GM18508 (cell line): ENCODE measurements around the gene PDE5A.
"Not testable (repeated sequence)": the region's sequence is repeated elsewhere in the genome, so short reads cannot be mapped to it uniquely, and the experiment has no call there.

Source experiments
- ATAC-seq: cut with Tn5 transposase; IDR thresholded peaks from one replicate; pipeline ENCODE4 v1.9.1; 2021; ENCODE audit warnings: moderate number of reproducible peaks; ENCODE audit not compliant: insufficient read depth, unreplicated experiment

The PDE5A gene

DNA sequence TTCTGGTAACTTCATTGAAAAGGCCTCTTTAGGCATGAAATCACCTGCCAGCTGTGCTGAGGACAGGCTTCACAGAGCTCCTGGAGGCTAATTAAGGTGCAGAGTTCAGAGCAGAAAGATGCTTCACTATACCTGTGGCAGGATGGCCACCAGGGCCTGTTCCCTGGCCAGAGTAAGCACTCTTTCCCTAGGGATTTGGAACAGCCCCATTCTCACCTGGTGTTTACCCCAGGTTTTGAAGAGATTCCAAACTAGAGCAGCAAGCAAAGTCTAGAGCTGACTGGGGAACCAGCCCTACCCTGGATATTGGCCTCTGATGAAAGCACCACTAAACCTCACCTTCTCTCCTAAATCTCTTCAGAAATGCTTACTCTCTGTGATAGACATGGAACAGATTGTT, 148.8 kb downstream of the PDE5A start:
- ATAC-seq, result no peak

DNA sequence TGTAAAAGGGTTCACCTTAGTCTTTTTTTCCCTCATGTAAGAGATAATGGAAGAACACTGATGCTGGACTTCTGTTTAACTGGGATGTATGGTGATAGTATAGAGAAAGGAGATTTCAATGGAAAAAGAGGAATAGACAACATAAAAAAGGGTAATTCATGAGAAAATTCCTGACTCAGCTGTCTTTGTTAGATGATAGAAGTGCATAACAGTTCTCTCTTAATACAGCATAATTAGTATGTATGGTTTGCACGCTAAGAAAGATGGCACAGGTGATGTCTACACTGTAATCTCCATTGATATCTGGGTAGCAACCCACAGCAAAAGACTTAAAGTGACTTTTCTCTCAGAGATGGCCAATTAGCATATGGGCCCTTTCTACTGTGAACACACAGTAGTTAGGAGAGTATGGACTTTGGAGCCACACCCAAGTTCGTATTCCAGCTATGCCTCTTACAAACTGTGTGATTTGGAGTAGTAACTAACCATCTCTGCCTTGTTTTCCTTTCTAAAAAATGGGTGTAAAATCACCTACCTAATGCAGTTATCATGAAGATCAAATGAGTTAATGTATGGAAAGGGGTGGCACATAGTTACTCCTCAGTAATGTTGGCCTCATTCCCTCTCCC, 149.3 kb downstream of the PDE5A start:
- ATAC-seq, result no peak

DNA sequence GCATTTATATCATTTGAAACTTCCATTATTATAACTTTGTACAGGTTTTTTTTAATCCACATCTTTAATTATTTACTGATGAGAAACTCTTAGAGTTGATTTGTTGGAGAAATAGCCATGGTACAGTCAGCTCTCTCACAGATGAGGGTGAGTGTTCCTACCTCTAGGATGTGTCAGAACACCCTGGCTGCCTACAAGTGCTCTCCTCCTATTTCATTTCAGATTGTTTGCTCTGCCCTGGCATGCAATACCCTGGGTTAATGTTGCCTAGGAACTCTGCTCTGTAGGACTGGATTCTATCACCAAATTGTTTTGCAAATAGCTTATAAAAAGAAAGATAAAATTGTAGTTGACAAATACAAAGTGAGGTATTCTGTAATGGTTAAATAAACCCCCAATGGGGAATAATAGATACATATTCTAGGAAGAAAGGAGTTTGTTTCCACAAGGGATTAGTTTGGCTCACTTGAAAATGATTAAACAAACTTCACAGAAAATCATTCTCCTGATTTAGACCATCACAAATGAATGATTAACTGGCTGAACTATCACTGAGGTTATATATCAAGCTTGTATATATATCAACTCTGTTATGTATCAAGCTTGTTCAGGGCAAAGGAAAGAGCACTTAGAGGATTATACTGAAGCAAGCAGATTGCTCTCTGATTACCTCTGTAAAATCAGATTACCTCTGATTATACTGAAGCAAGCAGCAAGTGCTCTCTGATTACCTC, 150.0 kb downstream of the PDE5A start:
- ATAC-seq, result no peak

DNA sequence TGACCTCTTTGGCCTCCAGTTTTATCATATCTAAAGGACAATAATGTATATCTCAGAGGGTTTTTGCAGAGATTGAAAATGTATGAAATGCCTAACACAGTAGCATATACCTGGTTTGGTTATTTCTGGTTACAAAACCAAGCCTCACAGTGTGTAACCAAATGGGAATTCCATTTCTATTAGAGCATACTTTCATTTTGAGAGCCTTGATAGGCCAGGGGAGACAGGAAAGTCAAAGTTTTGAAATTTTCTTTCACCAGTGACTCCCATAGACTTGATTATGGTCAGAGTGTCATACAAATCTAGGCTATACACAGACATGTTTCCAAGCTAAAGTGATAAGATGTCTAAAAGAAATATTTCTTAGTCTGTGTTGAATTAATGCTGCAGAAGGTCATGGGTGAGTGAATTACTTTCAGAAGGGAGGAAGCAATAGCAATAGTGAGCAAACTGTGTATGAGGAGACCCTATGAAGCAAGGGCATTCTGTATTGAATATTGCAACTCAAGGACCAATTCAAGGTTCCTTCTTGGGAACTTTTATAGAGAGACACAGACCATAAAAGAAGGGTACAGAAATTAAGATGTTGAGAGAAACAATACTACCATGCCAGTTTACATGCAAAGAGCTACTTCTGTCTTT, 151.1 kb downstream of the PDE5A start:
- ATAC-seq, result no peak

DNA sequence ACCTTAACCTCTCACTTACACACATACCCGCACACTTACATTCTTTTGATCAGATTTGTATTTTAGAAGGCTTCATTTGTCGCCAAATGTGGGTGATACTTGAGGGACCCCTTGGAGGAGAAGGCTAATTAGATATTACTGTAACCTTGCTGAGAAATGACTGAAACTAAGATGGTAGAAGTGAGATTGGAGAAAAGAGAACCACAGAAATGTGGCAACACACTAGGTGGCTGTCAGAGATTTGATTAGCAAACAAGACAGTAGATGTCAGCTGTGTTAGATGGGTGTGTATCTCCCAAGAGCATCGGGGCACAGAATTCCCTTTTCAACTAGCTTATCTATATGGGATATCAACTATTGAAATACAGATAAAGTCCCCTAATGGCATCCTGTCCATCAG, 157.3 kb downstream of the PDE5A start:
- ATAC-seq, result no peak

DNA sequence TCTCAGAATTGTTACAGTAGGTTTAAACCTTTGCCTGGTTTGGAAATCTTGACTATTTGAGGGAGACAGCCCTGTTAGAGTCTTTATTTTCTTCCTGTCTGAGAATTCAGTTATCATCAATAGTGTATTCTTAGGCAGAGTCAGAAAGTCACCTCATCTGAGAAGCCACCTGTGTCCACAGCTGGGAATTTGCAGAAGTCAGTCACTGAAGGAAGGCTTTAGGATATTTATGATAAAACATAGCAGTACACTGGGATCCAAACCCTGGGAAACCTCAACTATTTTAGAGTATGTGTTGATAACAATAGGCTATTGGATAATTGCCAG, 157.9 kb downstream of the PDE5A start:
- ATAC-seq, result not testable (repeated sequence)

DNA sequence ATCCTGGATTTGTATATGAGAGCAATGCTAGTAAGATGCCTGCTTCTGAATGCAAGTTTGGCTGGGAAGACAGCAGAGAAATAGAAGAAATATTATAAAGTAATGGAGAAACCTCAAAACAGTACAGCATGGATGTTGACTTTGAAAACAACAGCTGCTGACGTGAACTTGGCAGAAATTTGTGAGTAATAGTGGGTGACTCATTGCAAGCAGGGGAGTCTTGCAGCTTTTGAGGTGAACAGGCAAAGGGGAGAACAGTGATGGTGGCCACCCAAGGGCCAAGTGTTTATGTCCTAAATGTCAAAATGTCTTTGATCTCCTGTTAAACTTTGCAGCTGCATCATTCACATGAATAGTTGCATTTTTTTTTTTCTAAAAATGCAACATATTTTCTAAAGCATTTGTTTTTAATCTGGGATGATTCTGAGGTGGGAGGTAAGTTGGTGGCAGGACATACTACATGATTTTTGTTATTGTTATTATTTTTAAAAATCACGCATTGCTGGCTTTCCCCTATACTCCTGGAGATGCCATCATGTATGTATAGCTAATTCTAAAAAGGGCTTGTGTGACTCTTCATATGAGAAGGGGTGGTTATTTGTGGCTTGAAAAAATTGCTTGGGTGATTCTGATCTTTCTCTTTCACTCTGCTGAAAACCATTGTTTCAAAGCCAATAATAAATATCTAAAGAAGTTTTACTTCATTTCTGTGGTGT, 158.4 kb downstream of the PDE5A start:
- ATAC-seq, result not testable (repeated sequence)

DNA sequence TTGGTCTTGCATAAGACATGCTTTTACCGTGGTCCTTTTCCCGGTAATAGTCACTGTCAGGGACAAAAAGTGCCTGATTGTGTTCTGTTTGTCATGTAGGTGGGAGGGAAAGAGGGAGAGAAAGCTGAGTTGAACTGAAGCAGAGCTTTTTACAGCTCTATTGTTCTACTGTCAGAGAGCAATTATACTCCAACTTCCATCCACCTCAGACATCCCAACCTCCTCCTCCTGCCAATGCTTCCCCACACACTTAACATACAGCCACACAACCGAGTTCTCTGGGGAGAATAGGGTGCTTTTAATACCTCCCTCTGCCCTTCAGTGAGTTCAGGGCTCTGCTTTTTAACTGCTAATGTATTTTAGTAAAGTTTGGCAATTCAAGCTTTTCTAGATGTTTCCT, 159.6 kb downstream of the PDE5A start:
- ATAC-seq, result not testable (repeated sequence)

DNA sequence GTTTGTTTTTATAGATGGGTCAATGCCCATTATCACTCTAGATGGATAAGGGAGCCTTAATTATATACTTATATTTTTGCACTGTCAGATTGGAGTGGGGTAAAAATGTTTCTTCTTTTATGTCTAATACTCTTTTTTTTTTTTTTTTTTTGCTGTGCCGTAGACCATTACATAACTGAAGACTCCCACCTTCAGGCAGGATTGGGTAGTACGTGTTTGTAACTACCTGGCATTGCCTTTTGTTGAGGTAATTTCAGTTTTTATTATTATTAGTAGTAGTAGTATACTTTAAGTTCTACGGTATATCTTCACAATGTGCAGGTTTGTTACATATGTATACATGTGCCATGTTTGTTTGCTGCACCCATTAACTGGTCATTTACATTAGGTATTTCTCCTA, 165.9 kb downstream of the PDE5A start:
- not testable (repeated sequence) for ATAC-seq

DNA sequence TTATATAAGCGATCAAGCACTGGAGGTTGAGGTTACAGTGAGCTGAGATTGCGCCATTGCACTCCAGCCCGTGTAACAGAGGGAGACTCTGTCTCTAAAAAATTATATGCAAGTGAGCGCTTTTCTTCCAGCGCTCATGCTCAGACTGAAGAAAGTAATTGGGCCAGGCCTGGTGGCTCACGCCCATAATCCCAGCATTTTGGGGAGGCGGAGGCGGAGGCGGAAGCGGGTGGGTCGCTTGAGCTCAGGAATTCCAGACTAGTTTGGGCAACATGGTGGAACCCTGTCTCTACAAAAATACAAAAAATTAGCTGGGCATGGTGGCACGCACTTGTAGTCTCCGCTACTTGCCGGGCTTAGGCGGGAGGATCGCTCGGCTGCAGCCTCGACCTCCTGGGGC, 172.9 kb downstream of the PDE5A start:
- not testable (repeated sequence) for ATAC-seq

DNA sequence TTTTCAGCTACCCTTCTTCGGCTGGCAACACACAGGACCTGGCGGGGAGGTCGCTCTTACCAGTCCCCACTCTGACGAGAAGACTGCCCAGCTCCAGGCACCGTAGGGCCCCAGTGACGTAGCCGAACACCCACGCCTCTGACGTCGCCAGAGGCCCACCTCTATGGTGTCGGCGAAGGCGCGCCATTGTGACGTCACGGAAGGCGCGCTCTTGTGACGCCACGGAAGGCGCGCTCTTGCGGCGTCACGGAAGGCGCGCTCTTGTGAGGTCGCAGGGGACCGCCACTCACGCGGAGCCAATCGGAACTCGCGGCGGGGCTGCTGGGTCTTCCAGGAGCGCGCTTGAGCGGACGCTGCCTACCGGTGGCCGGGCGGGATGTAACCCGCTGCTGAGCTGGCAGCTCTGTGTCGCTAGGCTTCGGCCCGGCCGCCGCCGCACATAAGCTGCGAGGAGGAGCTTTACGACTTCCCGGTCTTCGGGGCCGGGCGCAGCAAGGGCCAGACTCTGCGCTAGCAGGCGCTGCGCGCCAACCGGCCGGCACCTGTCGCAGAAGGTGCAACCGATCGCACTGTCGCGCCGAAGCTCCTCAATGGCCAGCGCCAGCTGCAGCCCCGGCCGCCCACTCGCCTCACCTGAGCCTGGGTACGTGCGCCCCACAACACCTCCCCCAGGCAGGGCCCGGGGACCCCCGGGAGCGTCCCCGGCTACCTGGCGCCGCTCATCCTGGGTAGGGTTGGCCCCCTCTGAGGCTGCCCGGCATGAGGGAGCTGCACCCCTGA, 173.9 kb downstream of the PDE5A start:
- ATAC-seq, result peak; percentile 100

DNA sequence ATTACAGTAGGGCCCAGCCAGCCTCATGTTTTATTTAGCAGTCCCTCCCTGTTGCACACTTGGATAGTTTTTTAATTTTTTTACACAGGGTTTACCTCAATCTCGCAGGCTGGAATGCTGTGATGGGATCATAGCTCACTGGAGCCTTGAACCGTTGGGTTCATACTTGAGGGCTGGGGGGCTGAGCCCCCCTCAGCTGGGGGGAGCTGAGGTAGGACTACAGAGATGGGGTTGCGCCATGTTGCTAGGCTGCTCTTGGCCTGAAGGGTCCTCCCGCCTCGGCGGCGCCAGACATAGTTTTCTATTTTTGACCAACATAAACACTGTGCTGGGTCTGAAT, 174.5 kb downstream of the PDE5A start:
- ATAC-seq, result peak; percentile 6

DNA sequence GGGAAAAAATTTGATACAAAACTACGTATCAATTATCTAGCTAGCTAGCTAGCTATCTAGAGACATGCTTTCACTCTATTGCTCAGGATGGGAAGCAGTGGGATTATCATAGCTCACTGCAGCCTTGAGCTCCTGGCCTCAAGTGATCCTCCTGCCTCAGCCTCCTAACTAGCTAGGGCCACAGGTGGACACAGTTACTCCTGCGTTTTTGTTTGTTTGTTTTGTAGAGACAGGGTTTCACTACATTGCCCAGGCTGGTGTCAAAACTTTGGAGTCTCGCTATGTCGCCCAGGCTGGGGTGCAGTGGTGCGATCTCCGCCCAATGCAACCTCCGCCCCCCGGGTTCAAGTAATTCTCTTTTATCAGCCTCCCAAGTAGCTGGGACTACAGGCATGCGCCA, 175.3 kb downstream of the PDE5A start:
- not testable (repeated sequence) for ATAC-seq

DNA sequence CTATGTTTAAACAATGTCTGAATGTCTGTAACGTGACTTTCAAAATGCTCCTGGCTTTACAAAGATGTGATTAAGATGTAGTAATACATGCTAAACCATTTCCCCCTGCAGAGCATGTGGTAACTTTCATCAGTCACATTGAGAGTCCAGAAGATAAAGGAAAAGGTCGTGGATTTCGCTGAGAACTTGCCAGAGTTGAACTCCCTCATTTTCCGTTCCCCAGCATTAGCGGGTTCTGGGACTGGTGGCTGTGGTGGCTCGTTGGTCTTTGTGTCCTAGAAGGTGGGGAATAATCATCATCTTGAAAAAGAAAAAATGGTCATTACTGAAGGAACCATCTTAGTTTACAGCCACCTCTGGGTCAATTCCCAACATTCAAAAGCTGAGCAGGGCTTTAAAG, 178.8 kb downstream of the PDE5A start:
- ATAC-seq, result not testable (repeated sequence)
